ENCODE results near the gene FNDC3A.

- no peak for TF ChIP-seq TAF1 (IDR thresholded peaks at IDR 0.05; ENCODE audit: low read depth, low read length)
- TF ChIP-seq POLR2AphosphoS5 (IDR thresholded peaks at IDR 0.05; ENCODE audit: low read depth, low read length), result no peak
- TF ChIP-seq POLR2A (IDR thresholded peaks at IDR 0.05; ENCODE audit: low read depth, low read length), result no peak
- no peak for TF ChIP-seq SPI1 (IDR thresholded peaks at IDR 0.05; ENCODE audit: low read depth, low read length)
These were observed 7.6 kb downstream of the FNDC3A start for GRCh38 chr13:48983331-48983730.
